H9 (cell line): ENCODE data around the gene SUPT20H. TPM values are rescaled to one million over a fixed set of nuclear protein-coding genes. Genes with fewer than 3 reads are reported as not detected.

ENCODE experiments used
- DNase-seq: peaks from one replicate; pipeline ENCODE4 v3.0.0-alpha.2; 2017
- H2AFZ ChIP-seq: one replicate; pipeline ENCODE4 v1.6.1; 2013; ENCODE audit warnings: mild to moderate bottlenecking, low read length, control low read depth, moderate library complexity
- H2AK5ac ChIP-seq: 2 replicates; pipeline ENCODE4 v1.6.1; 2013; ENCODE audit warnings: low read length, control low read depth, mixed read lengths; ENCODE audit not compliant: insufficient read length
- H2BK120ac ChIP-seq: one replicate; pipeline ENCODE4 v1.6.1; 2013; ENCODE audit warnings: low read depth, mild to moderate bottlenecking, low read length, control low read depth, inconsistent platforms; ENCODE audit not compliant: poor library complexity, severe bottlenecking
- H2BK12ac ChIP-seq: 2 replicates; pipeline ENCODE4 v1.6.1; 2013; ENCODE audit warnings: low read length, control low read depth, mixed read lengths, low read depth; ENCODE audit not compliant: insufficient read length
- H2BK15ac ChIP-seq: 2 replicates; pipeline ENCODE4 v1.6.1; 2013; ENCODE audit warnings: low read depth, low read length, control low read depth
- H2BK20ac ChIP-seq: one replicate; pipeline ENCODE4 v1.6.1; 2013; ENCODE audit warnings: low read depth, mild to moderate bottlenecking, low read length, control low read depth, inconsistent platforms; ENCODE audit not compliant: poor library complexity, severe bottlenecking
- H2BK5ac ChIP-seq: 2 replicates; pipeline ENCODE4 v1.6.1; 2013; ENCODE audit warnings: low read length, control low read depth, mixed read lengths; ENCODE audit not compliant: insufficient read length
- H3K14ac ChIP-seq: 2 replicates; pipeline ENCODE4 v1.6.1; 2013; ENCODE audit warnings: low read length, control low read depth; ENCODE audit not compliant: insufficient read depth
- H3K18ac ChIP-seq: 2 replicates; pipeline ENCODE4 v1.6.1; 2013; ENCODE audit warnings: low read depth, mild to moderate bottlenecking, mixed read lengths, low read length, control low read depth; ENCODE audit not compliant: insufficient read length
- H3K23ac ChIP-seq: 2 replicates; pipeline ENCODE4 v1.6.1; 2013; ENCODE audit warnings: low read length, control low read depth, mixed read lengths, low read depth; ENCODE audit not compliant: insufficient read length
- H3K23me2 ChIP-seq: 2 replicates; pipeline ENCODE4 v1.6.1; 2013; ENCODE audit warnings: low read depth, mild to moderate bottlenecking, mixed read lengths, low read length, control low read depth; ENCODE audit not compliant: insufficient read length, poor library complexity, severe bottlenecking
- H3K27ac ChIP-seq: 2 replicates; pipeline ENCODE4 v1.5.1; 2013; ENCODE audit warnings: low read length, control low read depth, mixed read lengths, low read depth; ENCODE audit not compliant: insufficient read length
- H3K27me3 ChIP-seq: 2 replicates; pipeline ENCODE4 v1.6.1; 2013; ENCODE audit warnings: low read length, control low read depth, inconsistent platforms; ENCODE audit not compliant: insufficient read depth
- H3K4ac ChIP-seq: 2 replicates; pipeline ENCODE4 v1.6.1; 2013; ENCODE audit warnings: low read depth, mild to moderate bottlenecking, control low read depth, inconsistent platforms, low read length, moderate library complexity
- H3K4me1 ChIP-seq: 2 replicates; pipeline ENCODE4 v1.6.1; 2013; ENCODE audit warnings: low read length, control low read depth, inconsistent platforms; ENCODE audit not compliant: insufficient read depth
- H3K4me2 ChIP-seq: 2 replicates; pipeline ENCODE4 v1.6.1; 2013; ENCODE audit warnings: low read length, control low read depth, mixed read lengths; ENCODE audit not compliant: insufficient read length, insufficient read depth
- H3K56ac ChIP-seq: 2 replicates; pipeline ENCODE4 v1.6.1; 2013; ENCODE audit warnings: low read depth, mild to moderate bottlenecking, mixed read lengths, low read length, control low read depth; ENCODE audit not compliant: insufficient read length
- H3K79me1 ChIP-seq: 2 replicates; pipeline ENCODE4 v1.6.1; 2013; ENCODE audit warnings: low read depth, mild to moderate bottlenecking, moderate library complexity, low read length, control low read depth, inconsistent platforms; ENCODE audit not compliant: insufficient read depth, poor library complexity, severe bottlenecking
- H3K79me2 ChIP-seq: 2 replicates; pipeline ENCODE4 v1.6.1; 2013; ENCODE audit warnings: low read length, control low read depth, inconsistent platforms; ENCODE audit not compliant: insufficient read depth
- H3K9ac ChIP-seq: 2 replicates; pipeline ENCODE4 v1.6.1; 2013; ENCODE audit warnings: low read length, control low read depth, mixed read lengths; ENCODE audit not compliant: insufficient read length; ENCODE audit errors: extremely low read depth
- H3K9me3 ChIP-seq: one replicate; pipeline ENCODE4 v1.6.1; 2013; ENCODE audit warnings: low read depth, low read length, inconsistent platforms; ENCODE audit not compliant: control insufficient read depth
- H3T11ph ChIP-seq: one replicate; pipeline ENCODE4 v1.6.1; 2013; ENCODE audit warnings: mild to moderate bottlenecking, low read length, control low read depth, inconsistent platforms
- H4K20me1 ChIP-seq: one replicate; pipeline ENCODE4 v1.6.1; 2013; ENCODE audit not compliant: control insufficient read depth, insufficient read length, insufficient read depth
- H4K5ac ChIP-seq: 2 replicates; pipeline ENCODE4 v1.6.1; 2013; ENCODE audit warnings: low read depth, mild to moderate bottlenecking, mixed read lengths, low read length, control low read depth; ENCODE audit not compliant: insufficient read length
- H4K8ac ChIP-seq: replicated peaks from 2 replicates; pipeline ENCODE4 v1.6.1; 2013; ENCODE audit warnings: low read length, control low read depth, mixed read lengths, low read depth; ENCODE audit not compliant: insufficient read length
- H4K91ac ChIP-seq: 2 replicates; pipeline ENCODE4 v1.6.1; 2013; ENCODE audit warnings: low read depth, mild to moderate bottlenecking, moderate library complexity, mixed read lengths, low read length, control low read depth; ENCODE audit not compliant: insufficient read length
- H3K27ac Mint-ChIP-seq, 3 experiments: 2 replicates in 2 of 3; 3 replicates in 1 of 3; pipeline ENCODE4 v1.8.0; 2020 to 2021; ENCODE audit warnings: mixed read lengths in 3 of 3, mild to moderate bottlenecking in 1 of 3, moderate library complexity in 1 of 3
- H3K27me3 Mint-ChIP-seq: 2 replicates; pipeline ENCODE4 v1.8.0; 2021; ENCODE audit warnings: low read depth, mild to moderate bottlenecking, moderate library complexity, mixed read lengths
- H3K36me3 Mint-ChIP-seq, 3 experiments: 2 replicates in 2 of 3; 3 replicates in 1 of 3; pipeline ENCODE4 v1.8.0; 2020 to 2021; ENCODE audit warnings: low read depth in 3 of 3, mixed read lengths in 3 of 3; ENCODE audit not compliant: insufficient read depth in 1 of 3
- H3K4me1 Mint-ChIP-seq, 2 experiments: 2 replicates each; pipeline ENCODE4 v1.8.0; 2020; ENCODE audit warnings: mixed read lengths in 2 of 2
- H3K4me3 Mint-ChIP-seq, 2 experiments: 2 replicates in 1 of 2; 3 replicates in 1 of 2; pipeline ENCODE4 v1.8.0; 2020 to 2021; ENCODE audit warnings: mild to moderate bottlenecking in 2 of 2, mixed read lengths in 2 of 2, moderate library complexity in 1 of 2
- H3K9me3 Mint-ChIP-seq, 2 experiments: 2 replicates in 1 of 2; 3 replicates in 1 of 2; pipeline ENCODE4 v1.8.0; 2020; ENCODE audit warnings: mild to moderate bottlenecking in 2 of 2, mixed read lengths in 2 of 2, moderate library complexity in 1 of 2
- WGBS: extraction: QIAGEN DNeasy Blood & Tissue Kit; methylation state at CpG from one replicate; pipeline ENCODE4 v1.1.7; 2013; ENCODE audit warnings: missing lambda C conversion rate, low lambda C conversion rate, mixed read lengths; ENCODE audit not compliant: insufficient read length; ENCODE audit errors: extremely low coverage; 5-methylcytosine and 5-hydroxymethylcytosine counted together
- total RNA-seq: library from RNA; stranded (reverse); gene quantifications from 2 replicates; pipeline ENCODE4 v1.2.1, GENCODE V29; 2021
- TF ChIP-seq, protein P1 (sequence below): fragments of 200-600 bp; sonication (generic); conservative IDR thresholded peaks from 3 replicates; pipeline ENCODE4 v1.8.0; 2021; ENCODE audit warnings: antibody characterized with exemption, mild to moderate bottlenecking

SUPT20H gene
- total RNA-seq, 1 experiment from 2014 or later: 59.5 TPM

DNA sequence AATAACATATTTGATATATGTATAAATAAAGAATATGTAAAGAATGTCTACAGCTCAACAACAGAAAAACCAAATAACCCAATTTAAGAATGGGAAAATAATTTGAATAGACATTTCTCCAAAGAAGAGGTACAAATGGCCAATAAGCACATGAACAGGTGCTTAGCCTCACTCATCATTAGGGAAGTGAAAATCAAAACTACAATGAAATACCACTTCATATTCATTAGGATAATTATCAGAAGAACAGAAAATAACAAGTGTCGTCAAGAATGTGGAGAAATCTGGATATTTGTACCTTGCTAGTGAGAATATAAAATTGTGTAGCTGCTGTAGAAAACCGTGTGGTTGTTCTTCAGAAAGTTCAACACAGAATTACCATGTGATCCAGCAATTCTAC lies 8.4 kb upstream of the SUPT20H start:
- no peak overlapping the region for H3K9ac ChIP-seq
- Mint-ChIP-seq H3K27me3 (no peaks in the 10 kb centered on the region), H3K4me1 (peaks cover 12 to 19% of the 10 kb centered on the region in 2 experiments), H3K9me3 (no peaks in the 10 kb centered on the region), H3K27ac (no peak overlapping the region), H3K36me3 (no peaks in the 10 kb centered on the region), H3K4me3 (no peak overlapping the region)
- H4K8ac ChIP-seq: no peak overlapping the region
- no peak overlapping the region for H3K4ac ChIP-seq
- H2BK5ac ChIP-seq: no peak overlapping the region
- H4K20me1 ChIP-seq: no peaks in the 10 kb centered on the region
- no peaks in the 10 kb centered on the region for H3K23me2 ChIP-seq
- no peak overlapping the region for H3K56ac ChIP-seq
- H4K5ac ChIP-seq: no peak overlapping the region
- H2AK5ac ChIP-seq: no peak overlapping the region
- H3K14ac ChIP-seq: no peak overlapping the region
- DNase-seq: no peak
- H4K91ac ChIP-seq: no peak overlapping the region
- H2BK15ac ChIP-seq: no peak overlapping the region
- H3K79me1 ChIP-seq: no peaks in the 10 kb centered on the region
- no peak overlapping the region for H3K18ac ChIP-seq
- H3K27me3 ChIP-seq: no peaks in the 10 kb centered on the region
- WGBS: no CpG with 5 or more reads among the region's 2 CpGs
- no peaks in the 10 kb centered on the region; the same call in 1 of the 2 replicates for H3K4me1 ChIP-seq
- H3K4me2 ChIP-seq: no peak overlapping the region
- no peaks in the 10 kb centered on the region for H3K79me2 ChIP-seq
- no peak overlapping the region for H2AFZ ChIP-seq
- H3K23ac ChIP-seq: no peak overlapping the region
- no peak overlapping the region for H3K27ac ChIP-seq
- TF ChIP-seq, protein P1, sequence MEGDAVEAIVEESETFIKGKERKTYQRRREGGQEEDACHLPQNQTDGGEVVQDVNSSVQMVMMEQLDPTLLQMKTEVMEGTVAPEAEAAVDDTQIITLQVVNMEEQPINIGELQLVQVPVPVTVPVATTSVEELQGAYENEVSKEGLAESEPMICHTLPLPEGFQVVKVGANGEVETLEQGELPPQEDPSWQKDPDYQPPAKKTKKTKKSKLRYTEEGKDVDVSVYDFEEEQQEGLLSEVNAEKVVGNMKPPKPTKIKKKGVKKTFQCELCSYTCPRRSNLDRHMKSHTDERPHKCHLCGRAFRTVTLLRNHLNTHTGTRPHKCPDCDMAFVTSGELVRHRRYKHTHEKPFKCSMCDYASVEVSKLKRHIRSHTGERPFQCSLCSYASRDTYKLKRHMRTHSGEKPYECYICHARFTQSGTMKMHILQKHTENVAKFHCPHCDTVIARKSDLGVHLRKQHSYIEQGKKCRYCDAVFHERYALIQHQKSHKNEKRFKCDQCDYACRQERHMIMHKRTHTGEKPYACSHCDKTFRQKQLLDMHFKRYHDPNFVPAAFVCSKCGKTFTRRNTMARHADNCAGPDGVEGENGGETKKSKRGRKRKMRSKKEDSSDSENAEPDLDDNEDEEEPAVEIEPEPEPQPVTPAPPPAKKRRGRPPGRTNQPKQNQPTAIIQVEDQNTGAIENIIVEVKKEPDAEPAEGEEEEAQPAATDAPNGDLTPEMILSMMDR: no peak
- H3K9me3 ChIP-seq: no peaks in the 10 kb centered on the region
- no peak overlapping the region for H2BK12ac ChIP-seq
- no peak overlapping the region for H2BK20ac ChIP-seq
- no peak overlapping the region for H2BK120ac ChIP-seq
- no peak overlapping the region for H3T11ph ChIP-seq
